CD1c-positive myeloid dendritic cell (primary cell): ENCODE data around the gene KYNU.
A peak's percentile ranks its signal among the peaks of the same experiment; 100 is the strongest.
"Not testable (repeated sequence)": the region's sequence is repeated elsewhere in the genome, so short reads cannot be mapped to it uniquely, and the experiment has no call there.

Experiments used
- DNase-seq: peaks from one replicate; pipeline ENCODE4 v3.0.0-alpha.2; 2016; ENCODE audit errors: extremely low spot score

Gene KYNU

GRCh38 chr2:142877216-142877838, at the start of gene KYNU:
Gene KYNU (plus strand): TSS chr2:142877664. CDS start chr2:142885368, 7,704 bp downstream.
- DNase-seq = peak; percentile 85

GRCh38 chr2:142834021-142834420, 43.4 kb upstream of the KYNU start:
- DNase-seq = peak; percentile 39

- peak; percentile 24 for DNase-seq
These were observed 37.0 kb upstream of the KYNU start for GRCh38 chr2:142840436-142840835.

- no peak for DNase-seq
These were observed 35.7 kb upstream of the KYNU start for GRCh38 chr2:142841788-142842187.

GRCh38 chr2:142842369-142842768, 35.1 kb upstream of the KYNU start:
- DNase-seq = no peak

GRCh38 chr2:142843731-142844130, 33.7 kb upstream of the KYNU start:
- DNase-seq = no peak

GRCh38 chr2:142848023-142848606, 29.3 kb upstream of the KYNU start:
- no peak for DNase-seq

GRCh38 chr2:142849820-142850219, 27.6 kb upstream of the KYNU start:
- no peak for DNase-seq

GRCh38 chr2:142853912-142854311, 23.6 kb upstream of the KYNU start:
- DNase-seq = no peak

GRCh38 chr2:142857256-142858164, 20.0 kb upstream of the KYNU start:
- no peak for DNase-seq

- peak; percentile 69 for DNase-seq
These were observed 18.5 kb upstream of the KYNU start for GRCh38 chr2:142858961-142859360.

- no peak for DNase-seq
These were observed 15.2 kb upstream of the KYNU start for GRCh38 chr2:142862299-142862698.

- DNase-seq = no peak
These were observed 14.6 kb upstream of the KYNU start for GRCh38 chr2:142862847-142863246.

GRCh38 chr2:142863485-142863961, 13.9 kb upstream of the KYNU start:
- DNase-seq = no peak

- not testable (repeated sequence) for DNase-seq
These were observed 12.9 kb upstream of the KYNU start for GRCh38 chr2:142864605-142865004.

GRCh38 chr2:142865924-142866323, 11.5 kb upstream of the KYNU start:
- DNase-seq = peak; percentile 84

GRCh38 chr2:142866426-142866825, 11.0 kb upstream of the KYNU start:
- no peak for DNase-seq

GRCh38 chr2:142867136-142867535, 10.3 kb upstream of the KYNU start:
- peak; percentile 46 for DNase-seq

- DNase-seq = peak; percentile 64
These were observed 9.2 kb upstream of the KYNU start for GRCh38 chr2:142868229-142868762.

- not testable (repeated sequence) for DNase-seq
These were observed 8.4 kb upstream of the KYNU start for GRCh38 chr2:142869065-142869460.

- no peak for DNase-seq
These were observed 7.9 kb upstream of the KYNU start for GRCh38 chr2:142869461-142870106.

GRCh38 chr2:142870526-142870925, 6.9 kb upstream of the KYNU start:
- DNase-seq = peak; percentile 79
